HCT116 (cell line): ENCODE results near the gene FAM170B. TPM values are rescaled to one million over a fixed set of nuclear protein-coding genes. Genes with fewer than 3 reads are reported as not detected.

Experiments
- ATAC-seq: fragments of 200-7000 bp; cut with Tn5 transposase; 2 replicates; pipeline ENCODE4 v1.9.1; 2020; ENCODE audit warnings: mild to moderate bottlenecking, moderate library complexity
- BruUV-seq: library from RNA; stranded (reverse); fragments of 400-500 nt; replicated peaks from 2 replicates; lab custom pipeline; 2021; lab: Mats Ljungman, UMichigan
- CTCF ChIA-PET: fragments of 300-600 bp; sonication (Branson Sonifier 250); formaldehyde crosslinking; loops from one replicate; lab custom pipeline; 2021; ENCODE audit warnings: antibody characterized with exemption; lab: Charles Lee
- POLR2A ChIA-PET: fragments of 300-600, 350-600 bp; sonication (Branson Sonifier 250); formaldehyde crosslinking; loops from one replicate; lab custom pipeline; 2021; ENCODE audit warnings: antibody characterized with exemption; lab: Charles Lee
- RAD21 ChIA-PET, 2 experiments: fragments of 300-600 bp; sonication (Branson Sonifier 250); formaldehyde crosslinking; loops; one replicate each; lab custom pipeline; 2023; ENCODE audit warnings: low total read pairs in 2 of 2; ENCODE audit not compliant: uncharacterized antibody in 2 of 2, unreplicated experiment in 2 of 2, low non-redundant PET in 1 of 2; lab: Charles Lee
- DNase-seq: peaks from one replicate; pipeline ENCODE4 v3.0.0-alpha.2; 2010; ENCODE audit warnings: low read depth, low spot score
- H2AFZ ChIP-seq: fragments of 200-600 bp; shearing (Covaris generic), sonication (generic); 2 replicates; pipeline ENCODE4 v1.6.1; 2017; ENCODE audit warnings: low read depth, mixed run types, mixed read lengths, antibody characterized with exemption, low read length; ENCODE audit not compliant: poor library complexity, severe bottlenecking
- H3K27ac ChIP-seq: 2 replicates; pipeline ENCODE4 v1.5.1; 2012; ENCODE audit warnings: low read depth, low read length
- H3K27me3 ChIP-seq: fragments of 200-600 bp; sonication (generic); 2 replicates; pipeline ENCODE4 v1.6.1; 2016; ENCODE audit warnings: mixed run types, low read length, mixed read lengths; ENCODE audit not compliant: insufficient read depth
- H3K36me3 ChIP-seq, 2 experiments: fragments of 200-500 bp in 1 of 2; fragments of 200-600 bp in 1 of 2; sonication (Bioruptor generic) in 1 of 2; sonication (generic) in 1 of 2; 2 replicates each; pipeline versions ENCODE4 v1.5.1 to v1.6.1; 2014 to 2016; ENCODE audit warnings: low read length in 2 of 2, inconsistent platforms in 1 of 2, mixed read lengths in 1 of 2, mixed run types in 1 of 2; ENCODE audit not compliant: insufficient read depth in 2 of 2, control insufficient read depth in 1 of 2
- H3K4me1 ChIP-seq, 2 experiments: fragments of 200-600 bp in 1 of 2; sonication (generic) in 1 of 2; 2 replicates each; pipeline versions ENCODE4 v1.5.1 to v1.6.1; 2012 to 2017; ENCODE audit warnings: low read length in 2 of 2, inconsistent platforms in 1 of 2, mild to moderate bottlenecking in 1 of 2, mixed read lengths in 1 of 2, mixed run types in 1 of 2, moderate library complexity in 1 of 2; ENCODE audit not compliant: insufficient read depth in 2 of 2, control insufficient read depth in 1 of 2
- H3K4me2 ChIP-seq: fragments of 200-600 bp; sonication (generic); 2 replicates; pipeline ENCODE4 v1.6.1; 2017; ENCODE audit warnings: mixed run types, low read length, mixed read lengths
- H3K4me3 ChIP-seq, 2 experiments: fragments of 200-600 bp in 1 of 2; sonication (generic) in 1 of 2; replicated peaks in 1 of 2; 2 replicates each; pipeline ENCODE4 v1.5.1; 2011 to 2016; ENCODE audit warnings: low read length in 2 of 2, control low read depth in 1 of 2, low read depth in 1 of 2, mild to moderate bottlenecking in 1 of 2, mixed read lengths in 1 of 2, mixed run types in 1 of 2
- H3K79me2 ChIP-seq: fragments of 200-600 bp; sonication (generic); 2 replicates; pipeline ENCODE4 v1.6.1; 2017; ENCODE audit warnings: mild to moderate bottlenecking, mixed run types, low read length, moderate library complexity, mixed read lengths; ENCODE audit not compliant: insufficient read depth
- H3K9ac ChIP-seq: fragments of 200-600 bp; sonication (generic); 2 replicates; pipeline ENCODE4 v1.6.1; 2016; ENCODE audit warnings: low read length, mixed read lengths
- H3K9me2 ChIP-seq: fragments of 200-600 bp; sonication (generic), shearing (Covaris generic); 2 replicates; pipeline ENCODE4 v1.6.1; 2017; ENCODE audit warnings: mixed run types, mild to moderate bottlenecking, moderate library complexity; ENCODE audit not compliant: insufficient read depth
- H3K9me3 ChIP-seq, 2 experiments: fragments of 200-500 bp in 1 of 2; fragments of 200-600 bp in 1 of 2; sonication (Bioruptor generic) in 1 of 2; sonication (generic) in 1 of 2; 2 replicates each; pipeline ENCODE4 v1.6.1; 2014 to 2017; ENCODE audit warnings: low read length in 2 of 2, mixed read lengths in 2 of 2, inconsistent platforms in 1 of 2, low read depth in 1 of 2, mild to moderate bottlenecking in 1 of 2, mixed run types in 1 of 2, moderate library complexity in 1 of 2; ENCODE audit not compliant: control insufficient read depth in 1 of 2, insufficient read depth in 1 of 2
- H4K20me1 ChIP-seq: fragments of 200-600 bp; sonication (generic), shearing (Covaris generic); 2 replicates; pipeline ENCODE4 v1.6.1; 2017; ENCODE audit warnings: mixed run types, mild to moderate bottlenecking, moderate library complexity; ENCODE audit not compliant: insufficient read depth
- CBX3 ChIP-seq: IDR thresholded peaks from 2 replicates; pipeline ENCODE4 v1.6.1; 2012; ENCODE audit warnings: low read depth
- CEBPB ChIP-seq: IDR thresholded peaks from 2 replicates; pipeline ENCODE4 v1.6.1; 2012; ENCODE audit warnings: low read depth
- EGR1 ChIP-seq: IDR thresholded peaks from 2 replicates; pipeline ENCODE4 v1.6.1; 2012; ENCODE audit warnings: low read depth
- EZH2 ChIP-seq: fragments of 200-600 bp; sonication (generic); IDR thresholded peaks from 2 replicates; pipeline ENCODE4 v1.6.1; 2017; ENCODE audit warnings: antibody characterized with exemption, mixed run types
- POLR2AphosphoS5 ChIP-seq: IDR thresholded peaks from 2 replicates; pipeline ENCODE4 v1.6.1; 2011; ENCODE audit warnings: mild to moderate bottlenecking, low read depth, low read length, moderate library complexity
- SIN3A ChIP-seq: IDR thresholded peaks from 2 replicates; pipeline ENCODE4 v1.6.1; 2012; ENCODE audit warnings: low read depth
- SP1 ChIP-seq: IDR thresholded peaks from 2 replicates; pipeline ENCODE4 v1.6.1; 2012; ENCODE audit warnings: low read depth
- SRF ChIP-seq: IDR thresholded peaks from 2 replicates; pipeline ENCODE4 v1.6.1; 2012; ENCODE audit warnings: low read depth
- YY1 ChIP-seq: IDR thresholded peaks from 2 replicates; pipeline ENCODE4 v1.6.1; 2011; ENCODE audit warnings: low read length, low read depth, moderate library complexity, mild to moderate bottlenecking; ENCODE audit not compliant: insufficient replicate concordance; ENCODE audit errors: extremely low read depth
- ZNF274 ChIP-seq: fragments of 200-500 bp; sonication (Bioruptor generic); IDR thresholded peaks from 2 replicates; pipeline ENCODE4 v1.6.1; 2014; ENCODE audit warnings: mild to moderate bottlenecking, low read depth, low read length, inconsistent platforms
- intact Hi-C: fragments of 100-400 bp; cut with micrococcal nuclease; formaldehyde crosslinking; loops from 2 replicates; pipeline ENCODE4 v1.10.0; 2022
- total RNA-seq: library from RNA; stranded (reverse); gene quantifications from one replicate; pipeline ENCODE4 v1.2.1, GENCODE V29; 2021; ENCODE audit not compliant: unreplicated experiment
- TF ChIP-seq, protein P1 (sequence below): IDR thresholded peaks from 2 replicates; pipeline ENCODE4 v1.6.1; 2012
- TF ChIP-seq, protein P2 (sequence below): IDR thresholded peaks from 2 replicates; pipeline ENCODE4 v1.6.1; 2012

Gene FAM170B
- total RNA-seq, 1 experiment from 2014 or later = not detected

DNA sequence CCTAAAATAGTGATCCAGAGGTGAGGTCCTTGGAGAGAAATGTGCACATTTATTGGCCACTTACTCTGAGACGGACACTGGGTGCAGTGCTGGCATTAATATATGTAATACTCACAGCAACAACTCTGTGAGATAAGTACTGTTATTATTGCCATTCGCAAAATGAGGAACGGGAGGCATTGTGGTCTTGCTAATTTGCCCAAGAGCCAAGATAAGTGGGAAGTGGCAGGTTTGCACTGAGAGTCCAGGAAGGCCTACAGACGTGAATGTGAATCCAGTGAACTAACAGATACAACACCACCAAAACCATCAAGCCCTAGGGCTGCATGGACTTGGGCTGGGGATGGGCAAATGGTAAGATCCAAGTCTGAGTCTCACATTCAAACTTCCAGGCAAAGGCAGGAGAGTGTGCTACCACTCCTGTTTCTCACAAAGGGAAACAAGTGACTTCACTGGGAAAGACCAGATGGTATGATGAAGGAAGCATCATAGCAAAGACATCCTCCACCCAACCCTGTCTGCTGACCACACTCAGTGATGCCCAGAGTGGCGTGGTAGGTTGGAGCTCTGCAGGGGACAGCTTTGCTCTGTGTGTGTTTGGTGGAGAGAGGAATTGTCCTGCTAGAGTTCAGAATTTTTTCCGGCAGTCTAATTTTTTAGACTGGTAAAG is 35.1 kb upstream of the FAM170B start:
- Histone ChIP-seq H3K9me3 (no peaks in the 10 kb centered on the region), H3K36me3 (no peaks in the 10 kb centered on the region), H3K4me3 (no peak overlapping the region), H3K9me2 (no peaks in the 10 kb centered on the region), H4K20me1 (no peaks in the 10 kb centered on the region), H3K27me3 (no peaks in the 10 kb centered on the region; the same call in 1 of the 2 replicates), H3K4me2 (no peak overlapping the region), H3K9ac (no peak overlapping the region), H3K79me2 (no peaks in the 10 kb centered on the region), H3K27ac (no peak overlapping the region), H2AFZ (no peak overlapping the region), H3K4me1 (peaks cover 2 to 4% of the 10 kb centered on the region in 2 experiments; a peak in 1 of 4 replicates)
- intact Hi-C loops = no loop called here
- DNase-seq = no peak
- TF ChIP-seq SRF (no peak), CBX3 (no peak)
- ChIA-PET RAD21 (no interaction called here), POLR2A (no interaction called here), CTCF (no interaction called here)
- no TSS peak for BruUV-seq
- ATAC-seq = no peak

DNA sequence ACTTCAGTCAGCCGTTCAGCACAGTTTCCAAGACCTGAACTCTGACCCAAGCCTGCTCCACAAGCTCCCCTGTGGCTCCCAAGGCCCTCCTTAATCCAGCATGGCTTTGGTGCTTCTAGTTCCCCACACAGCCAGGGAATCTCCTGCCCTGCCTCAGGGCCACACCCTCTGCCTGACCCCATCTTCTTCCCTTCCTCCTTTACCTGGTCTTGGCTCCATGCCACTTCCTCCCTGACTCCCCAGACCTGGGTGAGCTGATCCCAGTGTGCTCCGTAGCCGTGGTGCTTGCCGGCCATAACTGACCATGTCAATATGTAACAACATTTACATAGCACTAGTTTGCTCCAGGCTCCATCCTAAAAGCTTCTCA is 34.3 kb upstream of the FAM170B start:
- no peak for TF ChIP-seq YY1
- TF ChIP-seq EZH2 = no peak
- no peak for TF ChIP-seq SIN3A
- no peak for TF ChIP-seq SP1
- TF ChIP-seq CEBPB = no peak
- TF ChIP-seq EGR1 = no peak
- no peak for TF ChIP-seq ZNF274
- TF ChIP-seq, protein P1, sequence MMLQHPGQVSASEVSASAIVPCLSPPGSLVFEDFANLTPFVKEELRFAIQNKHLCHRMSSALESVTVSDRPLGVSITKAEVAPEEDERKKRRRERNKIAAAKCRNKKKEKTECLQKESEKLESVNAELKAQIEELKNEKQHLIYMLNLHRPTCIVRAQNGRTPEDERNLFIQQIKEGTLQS = no peak
- no peak for TF ChIP-seq POLR2AphosphoS5
- TF ChIP-seq, protein P2, sequence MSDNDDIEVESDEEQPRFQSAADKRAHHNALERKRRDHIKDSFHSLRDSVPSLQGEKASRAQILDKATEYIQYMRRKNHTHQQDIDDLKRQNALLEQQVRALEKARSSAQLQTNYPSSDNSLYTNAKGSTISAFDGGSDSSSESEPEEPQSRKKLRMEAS = no peak
- no peak overlapping the region for H3K27ac ChIP-seq
- H3K9ac ChIP-seq = no peak overlapping the region
- DNase-seq (no peak), ATAC-seq (no peak)
- no peak overlapping the region for H2AFZ ChIP-seq
- ChIA-PET RAD21 (no interaction called here), POLR2A (no interaction called here), CTCF (no interaction called here)
- no peaks in the 10 kb centered on the region for H4K20me1 ChIP-seq
- intact Hi-C loops = no loop called here
- no TSS peak for BruUV-seq
- no peaks in the 10 kb centered on the region for H3K36me3 ChIP-seq
- H3K27me3 ChIP-seq = no peaks in the 10 kb centered on the region; the same call in 1 of the 2 replicates
- H3K4me3 ChIP-seq = no peak overlapping the region
- H3K9me2 ChIP-seq = no peaks in the 10 kb centered on the region
- peaks cover 2 to 4% of the 10 kb centered on the region in 2 experiments; a peak in 1 of 4 replicates for H3K4me1 ChIP-seq
- no peaks in the 10 kb centered on the region for H3K9me3 ChIP-seq
- no peaks in the 10 kb centered on the region for H3K79me2 ChIP-seq
- no peak overlapping the region for H3K4me2 ChIP-seq
